ENCODE measurements around the gene GMDS. TPM values are rescaled to one million over a fixed set of nuclear protein-coding genes. Genes with fewer than 3 reads are reported as not detected.

GMDS gene
- total and polyA plus RNA-seq, 2 of the 4 experiments (the other 2 are of a cell fraction): 7.3 to 21.9 TPM

- H3K9ac ChIP-seq (ENCODE audit: low read depth, low read length): no peak overlapping the region
- no peak overlapping the region for H2BK15ac ChIP-seq (ENCODE audit: low read depth, low read length)
- DNase-seq (no peak), ATAC-seq (ENCODE audit: low read depth) (no peak)
- dilution Hi-C loops (cut with HindIII; ENCODE audit: low sequenced_read_pairs, unreplicated experiment): no loop called here
- H4K91ac ChIP-seq (ENCODE audit: insufficient read depth, low read depth, low read length): no peak overlapping the region
- no peaks in the 10 kb centered on the region for H3K79me1 ChIP-seq (ENCODE audit: low read depth in 1 of 2, low read length in 2 of 2)
- ChIA-PET POLR2A (ENCODE audit: unreplicated experiment) (no interaction called here), CTCF (no interaction called here)
- no TSS peak for BruUV-seq (replicated peaks)
- no peak overlapping the region for H3K4ac ChIP-seq (ENCODE audit: low read depth, low read length)
- peaks cover 7% of the 10 kb centered on the region for H3K9me1 ChIP-seq (ENCODE audit: insufficient read depth, low read length)
- H3K18ac ChIP-seq (ENCODE audit: low read depth, low read length): no peak overlapping the region
- H3K9me3 ChIP-seq (ENCODE audit: control insufficient read depth, insufficient read depth, low read length): no peaks in the 10 kb centered on the region; the same call in 1 of the 2 replicates
- H3K27me3 ChIP-seq (ENCODE audit: control insufficient read depth, insufficient read depth, low read length): no peaks in the 10 kb centered on the region
- H2AK9ac ChIP-seq (replicated peaks; ENCODE audit: low read depth, low read length, poor library complexity): no peak overlapping the region
- no peak overlapping the region for H3K23ac ChIP-seq (ENCODE audit: low read depth, low read length)
- in situ Hi-C loops (cut with MboI; ENCODE audit: low sequenced_read_pairs): no loop called here
- H2BK120ac ChIP-seq (ENCODE audit: low read depth, low read length): no peak overlapping the region
- H3K4me3 ChIP-seq (ENCODE audit: insufficient read depth, low read depth, low read length): no peak overlapping the region
- H3K4me2 ChIP-seq (ENCODE audit: low read depth, low read length): no peak overlapping the region
- H4K20me1 ChIP-seq (ENCODE audit: insufficient read depth, low read length): no peaks in the 10 kb centered on the region
- intact Hi-C loops (cut with micrococcal nuclease): no loop called here
- no peak overlapping the region for H3K56ac ChIP-seq (ENCODE audit: extremely low read depth, insufficient read depth, low read length)
- no peak overlapping the region for H4K8ac ChIP-seq (ENCODE audit: low read depth in 2 of 2, low read length in 2 of 2)
- TF ChIP-seq FOS (IDR thresholded peaks at IDR 0.05; ENCODE audit: low read depth, low read length) (no peak), BHLHE40 (IDR thresholded peaks at IDR 0.05; ENCODE audit: low read depth, low read length) (no peak), SMC3 (IDR thresholded peaks at IDR 0.05; ENCODE audit: low read depth, low read length) (no peak), CTCF (conservative IDR thresholded peaks at IDR 0.05; ENCODE audit: low read depth, low read length) (no peak), CEBPB (IDR thresholded peaks at IDR 0.05; ENCODE audit: low read depth, low read length) (no peak), MAFK (IDR thresholded peaks at IDR 0.05; ENCODE audit: low read depth, low read length) (no peak), MAZ (IDR thresholded peaks at IDR 0.05; ENCODE audit: borderline replicate concordance, low read depth, low read length) (no peak), CHD1 (IDR thresholded peaks at IDR 0.05; ENCODE audit: low read depth, low read length) (no peak), MXI1 (IDR thresholded peaks at IDR 0.05; ENCODE audit: borderline replicate concordance, low read depth, low read length) (no peak), POLR2A (IDR thresholded peaks at IDR 0.05; ENCODE audit: low read depth, low read length) (no peak), RAD21 (IDR thresholded peaks at IDR 0.05; ENCODE audit: low read length) (no peak), ELK1 (IDR thresholded peaks at IDR 0.05; ENCODE audit: borderline replicate concordance, low read depth, low read length) (no peak), NFE2L2 (IDR thresholded peaks at IDR 0.05; ENCODE audit: low read depth, low read length) (no peak), RCOR1 (IDR thresholded peaks at IDR 0.05; ENCODE audit: insufficient replicate concordance, low read length) (no peak), RFX5 (IDR thresholded peaks at IDR 0.05; ENCODE audit: low read depth, low read length) (no peak), USF2 (IDR thresholded peaks at IDR 0.05; ENCODE audit: low read depth, low read length) (no peak)
- no peak overlapping the region for H3K27ac ChIP-seq (ENCODE audit: insufficient read depth, low read length)
- no peak overlapping the region for H3K14ac ChIP-seq (replicated peaks; ENCODE audit: low read depth, low read length)
- no peak overlapping the region for H2AFZ ChIP-seq (replicated peaks; ENCODE audit: low read length, poor library complexity)
- H2BK20ac ChIP-seq (ENCODE audit: low read depth, low read length): no peak overlapping the region
- no peak overlapping the region for H2AK5ac ChIP-seq (ENCODE audit: low read depth, low read length)
- no peaks in the 10 kb centered on the region for H3K36me3 ChIP-seq (ENCODE audit: control insufficient read depth, insufficient read depth, low read length)
- H2BK5ac ChIP-seq (ENCODE audit: low read depth, low read length, poor library complexity, severe bottlenecking): no peak overlapping the region
- H3K4me1 ChIP-seq (ENCODE audit: control insufficient read depth, insufficient read depth, low read length): no peaks in the 10 kb centered on the region
- H4K5ac ChIP-seq (ENCODE audit: low read depth, low read length): no peak overlapping the region
- WGBS, 2 experiments (ENCODE audit: extremely low coverage in 2 of 2, insufficient read length in 1 of 2): 81% methylated on average over 5 of the region's 18 CpGs; no CpG with 5 or more reads in 1 of the 2 experiments
Observed at GRCh38 chr6:1643830-1644445, 601.5 kb downstream of the GMDS start.
